ENCODE data around the gene GLT8D2.

The GLT8D2 gene

DNA sequence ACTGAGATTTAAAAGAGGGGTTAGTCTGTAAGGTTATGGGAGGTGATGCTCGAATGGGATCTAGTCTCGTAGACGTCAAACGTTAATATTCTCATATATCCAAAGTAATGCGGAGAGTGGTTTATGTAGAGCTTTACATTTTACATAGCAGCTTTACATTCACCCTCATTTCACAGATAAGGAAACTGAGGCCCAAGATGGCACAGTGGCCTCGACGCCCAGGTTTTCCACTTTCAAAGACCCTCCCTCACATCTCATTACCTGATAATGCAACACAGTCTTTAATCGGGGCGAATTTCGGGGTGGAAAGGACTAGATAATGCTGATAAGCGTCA, 84.8 kb downstream of the GLT8D2 start:
- Histone ChIP-seq H3K79me1 (ENCODE audit: low read length) (peaks cover 8% of the 10 kb centered on the region), H3K9me3 (ENCODE audit: insufficient read depth, low read depth, low read length) (no peaks in the 10 kb centered on the region), H2BK12ac (ENCODE audit: low read length) (no peak overlapping the region), H2BK120ac (ENCODE audit: insufficient read depth, low read length, poor library complexity) (peak overlapping the region; percentile 21), H3K27me3 (ENCODE audit: insufficient read depth, low read length) (no peaks in the 10 kb centered on the region), H3K27ac (ENCODE audit: low read depth, low read length) (no peak overlapping the region), H3K4me1 (ENCODE audit: control insufficient read depth in 1 of 2, insufficient read depth in 2 of 2, low read length in 2 of 2) (peaks cover 5% of the 10 kb centered on the region in 2 experiments), H3K23ac (ENCODE audit: low read length) (peak overlapping the region; percentile 31), H2AFZ (ENCODE audit: insufficient read depth, low read length, poor library complexity) (no peak overlapping the region), H4K8ac (ENCODE audit: low read depth, low read length) (peak overlapping the region; percentile 43), H3K79me2 (ENCODE audit: control insufficient read depth, insufficient read depth, low read length, poor library complexity) (peaks cover 19% of the 10 kb centered on the region), H3K14ac (ENCODE audit: low read length) (peak overlapping the region; percentile 56), H2BK5ac (ENCODE audit: low read depth, low read length, poor library complexity) (peak overlapping the region; percentile 18), H3K18ac (ENCODE audit: low read length) (peak overlapping the region; percentile 2), H3K9ac (ENCODE audit: low read length) (peak overlapping the region; percentile 97), H3K4me2 (ENCODE audit: low read length) (peak overlapping the region; percentile 77), H4K12ac (ENCODE audit: low read depth, low read length) (peak overlapping the region; percentile 36), H3K36me3 (ENCODE audit: control insufficient read depth in 1 of 2, insufficient read depth in 2 of 2, low read length in 2 of 2) (peaks cover 0 to 5% of the 10 kb centered on the region in 2 experiments), H3K4ac (ENCODE audit: low read depth, low read length) (peak overlapping the region; percentile 17), H2AK5ac (ENCODE audit: low read length) (no peak overlapping the region), H3K4me3 (ENCODE audit: low read depth, low read length) (peak overlapping the region; percentile 81), H4K91ac (ENCODE audit: low read depth, low read length) (peak overlapping the region; percentile 56)
- no peak for DNase-seq
- no CpG with 5 or more reads among the region's 11 CpGs for WGBS (ENCODE audit: extremely low coverage, insufficient coverage, insufficient read length)

DNA sequence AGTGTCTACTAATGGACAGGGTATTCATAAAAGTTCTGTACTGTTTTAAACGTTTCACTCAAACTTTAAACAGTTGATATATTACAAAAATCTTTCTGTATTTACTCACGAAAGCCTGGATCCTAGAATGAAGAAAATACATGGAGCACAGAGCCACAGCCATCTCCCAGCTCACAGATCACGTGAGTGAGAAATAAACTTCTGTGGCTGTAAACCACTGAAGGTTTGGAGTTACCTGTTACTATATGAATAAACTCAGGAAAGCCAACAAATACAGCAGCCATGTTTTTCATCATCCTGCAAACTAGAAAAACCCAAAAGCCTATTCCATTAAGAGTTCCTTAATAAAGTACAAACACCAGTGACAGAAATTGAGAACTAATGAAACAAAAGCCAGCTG, 85.2 kb downstream of the GLT8D2 start:
- no CpG with 5 or more reads among the region's 3 CpGs for WGBS (ENCODE audit: extremely low coverage, insufficient coverage, insufficient read length)
- H3K4me3 ChIP-seq (ENCODE audit: low read depth, low read length): no peak overlapping the region
- H2BK120ac ChIP-seq (ENCODE audit: insufficient read depth, low read length, poor library complexity): no peak overlapping the region
- peaks cover 8% of the 10 kb centered on the region for H3K79me1 ChIP-seq (ENCODE audit: low read length)
- peaks cover 5% of the 10 kb centered on the region in 2 experiments for H3K4me1 ChIP-seq (ENCODE audit: control insufficient read depth in 1 of 2, insufficient read depth in 2 of 2, low read length in 2 of 2)
- peaks cover 0 to 3% of the 10 kb centered on the region in 2 experiments for H3K36me3 ChIP-seq (ENCODE audit: control insufficient read depth in 1 of 2, insufficient read depth in 2 of 2, low read length in 2 of 2)
- no peak overlapping the region for H3K27ac ChIP-seq (ENCODE audit: low read depth, low read length)
- no peak overlapping the region for H2BK5ac ChIP-seq (ENCODE audit: low read depth, low read length, poor library complexity)
- H3K9ac ChIP-seq (ENCODE audit: low read length): peak overlapping the region; percentile 97
- H3K4me2 ChIP-seq (ENCODE audit: low read length): peak overlapping the region; percentile 77
- no peaks in the 10 kb centered on the region for H3K9me3 ChIP-seq (ENCODE audit: insufficient read depth, low read depth, low read length)
- peaks cover 18% of the 10 kb centered on the region for H3K79me2 ChIP-seq (ENCODE audit: control insufficient read depth, insufficient read depth, low read length, poor library complexity)
- no peaks in the 10 kb centered on the region for H3K27me3 ChIP-seq (ENCODE audit: insufficient read depth, low read length)
- H4K8ac ChIP-seq (ENCODE audit: low read depth, low read length): no peak overlapping the region
- H3K14ac ChIP-seq (ENCODE audit: low read length): no peak overlapping the region
- no peak overlapping the region for H3K18ac ChIP-seq (ENCODE audit: low read length)
- H2AFZ ChIP-seq (ENCODE audit: insufficient read depth, low read length, poor library complexity): no peak overlapping the region
- peak overlapping the region; percentile 40 for H3K4ac ChIP-seq (ENCODE audit: low read depth, low read length)
- no peak overlapping the region for H2BK12ac ChIP-seq (ENCODE audit: low read length)
- no peak for DNase-seq
- no peak overlapping the region for H2AK5ac ChIP-seq (ENCODE audit: low read length)
- no peak overlapping the region for H3K23ac ChIP-seq (ENCODE audit: low read length)
- no peak overlapping the region for H4K12ac ChIP-seq (ENCODE audit: low read depth, low read length)
- no peak overlapping the region for H4K91ac ChIP-seq (ENCODE audit: low read depth, low read length)

DNA sequence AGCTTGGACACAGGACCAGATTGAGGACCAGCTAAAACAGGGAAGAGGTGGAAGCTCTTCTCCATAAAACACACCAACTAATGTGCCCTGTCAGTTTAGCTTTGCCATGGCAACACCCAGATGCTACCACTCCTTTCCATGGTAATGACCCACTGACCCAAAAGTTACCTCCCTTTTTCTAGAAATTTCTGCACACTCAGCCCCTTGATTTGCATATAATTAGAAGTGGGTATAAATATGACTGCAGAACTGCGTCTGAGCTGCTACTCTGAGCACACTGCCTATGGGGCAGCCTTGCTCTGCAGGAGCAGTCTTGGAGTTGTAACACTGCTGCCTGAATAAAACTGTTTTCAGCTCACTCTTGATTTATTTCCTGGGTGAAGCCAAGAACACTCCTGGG, 87.5 kb downstream of the GLT8D2 start:
- Histone ChIP-seq H3K79me1 (ENCODE audit: low read length) (peaks cover 8% of the 10 kb centered on the region), H2BK120ac (ENCODE audit: insufficient read depth, low read length, poor library complexity) (no peak overlapping the region), H3K27me3 (ENCODE audit: insufficient read depth, low read length) (no peaks in the 10 kb centered on the region), H3K9me3 (ENCODE audit: insufficient read depth, low read depth, low read length) (no peaks in the 10 kb centered on the region), H3K36me3 (ENCODE audit: control insufficient read depth in 1 of 2, insufficient read depth in 2 of 2, low read length in 2 of 2) (no peaks in the 10 kb centered on the region), H3K4me3 (ENCODE audit: low read depth, low read length) (no peak overlapping the region), H4K8ac (ENCODE audit: low read depth, low read length) (no peak overlapping the region), H3K79me2 (ENCODE audit: control insufficient read depth, insufficient read depth, low read length, poor library complexity) (peaks cover 11% of the 10 kb centered on the region), H2AFZ (ENCODE audit: insufficient read depth, low read length, poor library complexity) (no peak overlapping the region), H3K27ac (ENCODE audit: low read depth, low read length) (no peak overlapping the region), H2AK5ac (ENCODE audit: low read length) (no peak overlapping the region), H3K18ac (ENCODE audit: low read length) (no peak overlapping the region), H2BK5ac (ENCODE audit: low read depth, low read length, poor library complexity) (no peak overlapping the region), H2BK12ac (ENCODE audit: low read length) (no peak overlapping the region), H3K23ac (ENCODE audit: low read length) (no peak overlapping the region), H4K12ac (ENCODE audit: low read depth, low read length) (no peak overlapping the region), H3K4me2 (ENCODE audit: low read length) (no peak overlapping the region), H4K91ac (ENCODE audit: low read depth, low read length) (no peak overlapping the region), H3K14ac (ENCODE audit: low read length) (no peak overlapping the region), H3K4me1 (ENCODE audit: control insufficient read depth in 1 of 2, insufficient read depth in 2 of 2, low read length in 2 of 2) (peaks cover 4 to 5% of the 10 kb centered on the region in 2 experiments), H3K9ac (ENCODE audit: low read length) (no peak overlapping the region), H3K4ac (ENCODE audit: low read depth, low read length) (no peak overlapping the region)
- DNase-seq: no peak
- no CpG with 5 or more reads among the region's 1 CpG for WGBS (ENCODE audit: extremely low coverage, insufficient coverage, insufficient read length)

DNA sequence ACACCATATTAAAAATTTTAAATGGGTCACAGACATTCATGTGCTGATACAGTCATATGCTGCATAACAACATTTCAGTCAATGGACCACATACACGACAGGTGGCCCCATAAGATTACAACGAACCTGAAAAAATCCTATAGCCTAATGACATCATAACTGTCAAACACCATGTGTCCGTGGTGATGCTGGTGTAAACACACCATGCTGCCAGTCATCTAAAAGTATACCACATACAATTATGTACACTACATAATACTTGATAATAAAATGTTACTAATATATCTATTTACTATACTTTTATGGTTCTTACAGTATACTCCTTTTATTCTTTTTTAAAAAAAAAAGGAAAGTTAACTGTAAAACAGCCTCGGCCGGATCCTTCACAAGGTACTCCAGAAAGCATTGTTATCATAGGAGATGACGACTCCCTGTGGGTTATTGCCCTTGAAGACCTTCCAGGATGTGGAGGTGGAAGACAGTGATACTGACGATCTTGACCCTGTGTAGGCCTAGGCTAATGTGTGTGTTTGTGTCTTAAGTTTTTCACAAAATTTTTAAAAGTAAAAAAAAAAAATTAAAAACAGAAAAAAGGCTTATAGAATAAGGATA, 89.3 kb downstream of the GLT8D2 start:
- no peaks in the 10 kb centered on the region for H3K27me3 ChIP-seq (ENCODE audit: insufficient read depth, low read length)
- no peak overlapping the region for H3K4me3 ChIP-seq (ENCODE audit: low read depth, low read length)
- H3K36me3 ChIP-seq (ENCODE audit: control insufficient read depth in 1 of 2, insufficient read depth in 2 of 2, low read length in 2 of 2): no peaks in the 10 kb centered on the region
- no peak overlapping the region for H2AK5ac ChIP-seq (ENCODE audit: low read length)
- no peak overlapping the region for H2AFZ ChIP-seq (ENCODE audit: insufficient read depth, low read length, poor library complexity)
- H3K9ac ChIP-seq (ENCODE audit: low read length): no peak overlapping the region
- no peak overlapping the region for H3K27ac ChIP-seq (ENCODE audit: low read depth, low read length)
- DNase-seq: no peak
- H3K14ac ChIP-seq (ENCODE audit: low read length): no peak overlapping the region
- peaks cover 10% of the 10 kb centered on the region for H3K79me1 ChIP-seq (ENCODE audit: low read length)
- H3K79me2 ChIP-seq (ENCODE audit: control insufficient read depth, insufficient read depth, low read length, poor library complexity): peaks cover 9% of the 10 kb centered on the region
- no peak overlapping the region for H4K91ac ChIP-seq (ENCODE audit: low read depth, low read length)
- H4K12ac ChIP-seq (ENCODE audit: low read depth, low read length): no peak overlapping the region
- H3K4me1 ChIP-seq (ENCODE audit: control insufficient read depth in 1 of 2, insufficient read depth in 2 of 2, low read length in 2 of 2): peaks cover 7 to 8% of the 10 kb centered on the region in 2 experiments
- H4K8ac ChIP-seq (ENCODE audit: low read depth, low read length): no peak overlapping the region
- no peak overlapping the region for H3K18ac ChIP-seq (ENCODE audit: low read length)
- H2BK120ac ChIP-seq (ENCODE audit: insufficient read depth, low read length, poor library complexity): no peak overlapping the region
- no peak overlapping the region for H2BK5ac ChIP-seq (ENCODE audit: low read depth, low read length, poor library complexity)
- WGBS (ENCODE audit: extremely low coverage, insufficient coverage, insufficient read length): no CpG with 5 or more reads among the region's 7 CpGs
- no peaks in the 10 kb centered on the region for H3K9me3 ChIP-seq (ENCODE audit: insufficient read depth, low read depth, low read length)
- H3K4me2 ChIP-seq (ENCODE audit: low read length): no peak overlapping the region
- H2BK12ac ChIP-seq (ENCODE audit: low read length): no peak overlapping the region
- no peak overlapping the region for H3K4ac ChIP-seq (ENCODE audit: low read depth, low read length)
- no peak overlapping the region for H3K23ac ChIP-seq (ENCODE audit: low read length)
